ENCODE results near the gene LYPD1.

The LYPD1 gene

GRCh38 chr2:132599556-132599955 lies 70.4 kb downstream of the LYPD1 start:
- DNase-seq (ENCODE audit: extremely low read depth in 1 of 2, low read depth in 1 of 2) = no peak

DNA sequence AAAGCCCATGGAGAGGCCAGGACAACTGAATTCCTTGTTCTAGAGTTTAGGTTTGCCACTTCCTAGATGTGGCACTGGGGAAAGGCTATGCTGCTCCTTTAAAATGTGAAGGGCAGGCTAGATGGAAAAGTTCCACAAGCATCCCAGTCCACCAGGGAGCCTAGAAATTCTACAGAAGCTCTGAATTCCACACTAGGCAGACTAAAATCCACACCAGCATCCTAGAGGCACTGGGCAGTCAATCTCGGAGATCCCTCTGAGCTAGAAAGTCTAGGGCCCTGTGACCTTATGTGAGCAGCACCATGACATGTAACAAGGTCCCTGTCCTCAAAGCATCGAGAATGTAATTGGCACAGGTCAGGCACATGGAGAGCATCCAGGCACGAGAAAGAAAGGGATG lies 71.5 kb downstream of the LYPD1 start:
- no peak for DNase-seq (ENCODE audit: extremely low read depth in 1 of 2, low read depth in 1 of 2)

DNA sequence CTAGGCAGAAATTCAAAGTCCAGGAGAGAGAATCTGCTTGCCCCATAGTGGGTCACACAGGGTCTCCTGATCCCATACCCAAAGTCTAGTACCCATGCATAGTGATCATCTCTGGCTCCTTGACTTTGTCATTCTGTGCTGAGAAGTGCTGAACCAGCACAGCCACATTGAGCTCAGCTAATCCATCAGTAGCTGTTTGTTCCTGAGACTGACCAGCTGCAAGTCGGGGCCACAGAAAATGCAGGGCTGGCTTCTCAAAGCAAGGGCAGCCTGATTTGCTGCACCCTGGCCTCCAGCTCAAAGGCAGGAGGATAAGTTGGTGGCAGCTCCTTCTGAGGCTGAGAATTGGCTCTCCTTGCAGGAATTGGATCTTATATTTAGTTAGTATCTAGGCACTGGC lies 72.2 kb downstream of the LYPD1 start:
- DNase-seq (ENCODE audit: extremely low read depth in 1 of 2, low read depth in 1 of 2) = no peak

DNA sequence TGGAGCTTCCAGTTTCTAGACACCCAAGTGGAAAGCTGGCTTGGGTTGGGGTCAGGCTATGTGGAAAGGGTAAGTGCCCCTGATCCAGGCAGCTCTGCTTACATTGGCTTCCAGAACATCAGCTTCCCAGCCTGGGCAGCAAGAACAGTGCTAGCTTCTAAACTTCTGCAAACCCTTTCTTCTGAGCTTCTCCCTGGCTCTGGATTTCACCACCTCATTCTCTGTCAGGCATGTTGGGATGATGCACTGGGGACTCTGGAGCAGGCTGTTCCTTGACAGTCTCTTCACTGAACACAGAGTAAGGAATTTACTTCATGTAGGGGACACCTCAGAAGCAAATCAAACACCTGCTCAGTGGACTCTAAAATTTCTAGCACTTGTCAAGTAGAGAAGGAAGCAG lies 72.8 kb downstream of the LYPD1 start:
- DNase-seq (ENCODE audit: extremely low read depth in 1 of 2, low read depth in 1 of 2) = no peak

DNA sequence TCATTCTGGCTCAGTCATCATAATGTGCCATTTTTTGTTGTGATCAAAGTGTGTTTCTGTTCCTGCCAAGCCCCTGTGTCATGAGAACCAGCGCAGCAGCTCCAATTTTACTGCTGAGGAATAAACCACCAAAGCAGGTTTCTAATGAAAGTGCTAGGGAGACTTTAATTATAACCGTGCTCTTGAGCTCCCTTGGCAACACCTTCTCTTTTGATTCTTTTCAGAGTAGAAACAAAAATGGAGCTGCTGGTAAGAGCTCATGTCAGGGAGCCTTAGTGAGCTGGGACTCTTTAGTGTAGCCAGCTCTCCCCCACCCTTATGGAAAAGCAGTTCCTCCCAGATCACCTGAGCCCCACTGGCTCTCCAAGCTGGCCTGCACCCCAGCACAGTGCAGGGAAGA lies 74.3 kb downstream of the LYPD1 start:
- DNase-seq (ENCODE audit: extremely low read depth in 1 of 2, low read depth in 1 of 2) = no peak

DNA sequence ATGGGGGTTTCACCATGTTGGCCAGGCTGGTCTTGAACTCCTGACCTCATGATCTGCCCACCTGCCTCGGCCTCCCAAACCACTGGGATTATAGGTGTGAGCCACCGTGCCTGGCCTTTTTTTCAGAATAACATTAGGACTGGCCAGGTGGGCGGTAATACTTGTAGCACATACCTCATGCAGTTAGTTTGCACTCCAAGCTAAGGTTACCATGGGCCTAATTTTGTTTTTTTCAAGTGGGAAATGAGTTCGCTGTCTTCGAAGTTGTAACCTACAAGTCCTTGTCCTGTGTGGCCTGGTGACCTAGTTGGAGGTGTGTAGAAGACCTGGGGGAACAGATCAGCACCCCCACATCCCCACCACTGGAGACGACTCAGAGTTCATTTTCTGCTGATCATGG lies 74.8 kb downstream of the LYPD1 start:
- no peak for DNase-seq (ENCODE audit: extremely low read depth in 1 of 2, low read depth in 1 of 2)

All from activated CD8-positive, alpha-beta memory T cell treated with anti-CD3 and anti-CD28 coated beads for 1 hour (primary cell).